HepG2 (cell line): ENCODE measurements around the gene BRSK2. TPM values are rescaled to one million over a fixed set of nuclear protein-coding genes. Genes with fewer than 3 reads are reported as not detected.
A peak's percentile ranks its signal among the peaks of the same experiment; 100 is the strongest.

Experiments used
- ATAC-seq: fragments of 200-7000 bp; cut with Tn5 transposase; 3 replicates; pipeline ENCODE4 v1.9.1; 2020; ENCODE audit warnings: mild to moderate bottlenecking, moderate library complexity
- BruUV-seq: library from RNA; stranded (reverse); fragments of 400-500 nt; replicated peaks from 2 replicates; lab custom pipeline; 2021; lab: Mats Ljungman, UMichigan
- CTCF ChIA-PET: fragments of 300-600 bp; formaldehyde crosslinking; extraction: SDS; loops from one replicate; lab custom pipeline; 2021; ENCODE audit warnings: low total read pairs, inconsistent platforms, low intra/inter-chr PET ratio; lab: Yijun Ruan, JAX
- POLR2A ChIA-PET: fragments of 350-600 bp; sonication (Branson Sonifier 250); formaldehyde crosslinking; loops from one replicate; lab custom pipeline; 2020; ENCODE audit warnings: antibody characterized with exemption, inconsistent platforms; lab: Yijun Ruan, JAX
- DNase-seq: peaks from one replicate; pipeline ENCODE4 v3.0.0-alpha.2; 2015; ENCODE audit warnings: low spot score
- FAIRE-seq: peaks from 3 replicates; lab custom pipeline; 2011; peaks lifted over from hg19 to GRCh38; lab: Jason Lieb, UNC
- H2AFZ ChIP-seq: one replicate; pipeline ENCODE4 v1.6.1; 2011; ENCODE audit warnings: low read length, inconsistent platforms
- H3K27ac ChIP-seq: fragments of 300-600 bp; 3 replicates; pipeline ENCODE4 v1.8.0; 2011; ENCODE audit warnings: mixed run types, mild to moderate bottlenecking, mixed read lengths, low read length, inconsistent platforms; ENCODE audit not compliant: insufficient read depth; ENCODE audit errors: extremely low read length
- H3K27me3 ChIP-seq, 2 experiments: fragments of 200-600 bp in 1 of 2; 2 replicates in 1 of 2; 3 replicates in 1 of 2; pipeline versions ENCODE4 v1.6.0 to v1.8.0; 2011; ENCODE audit warnings: low read length in 2 of 2, mild to moderate bottlenecking in 2 of 2, moderate library complexity in 2 of 2, inconsistent platforms in 1 of 2; ENCODE audit not compliant: insufficient read depth in 2 of 2, control insufficient read depth in 1 of 2
- H3K36me3 ChIP-seq, 2 experiments: fragments of 200-600 bp in 1 of 2; replicated peaks in 1 of 2; 2 replicates in 1 of 2; 3 replicates in 1 of 2; pipeline versions ENCODE4 v1.5.1 to v1.8.0; 2011; ENCODE audit warnings: low read length in 2 of 2, inconsistent platforms in 1 of 2; ENCODE audit not compliant: insufficient read depth in 2 of 2, control insufficient read depth in 1 of 2
- H3K4me1 ChIP-seq: 2 replicates; pipeline ENCODE4 v1.5.1; 2012; ENCODE audit warnings: low read length, inconsistent platforms; ENCODE audit not compliant: insufficient read depth
- H3K4me2 ChIP-seq: 2 replicates; pipeline ENCODE4 v1.6.0; 2011; ENCODE audit warnings: low read depth, low read length, inconsistent platforms
- H3K4me3 ChIP-seq, 3 experiments: fragments of 200-600 bp in 1 of 3; sonication (generic), shearing (Covaris generic) in 1 of 3; replicated peaks in 1 of 3; 2 replicates each; pipeline ENCODE4 v1.5.1; 2011 to 2016; ENCODE audit warnings: low read length in 3 of 3, inconsistent platforms in 2 of 3, low read depth in 2 of 3, mild to moderate bottlenecking in 2 of 3, control low read depth in 1 of 3, mixed read lengths in 1 of 3; ENCODE audit not compliant: insufficient read depth in 1 of 3
- H3K79me2 ChIP-seq: one replicate; pipeline ENCODE4 v1.6.1; 2011; ENCODE audit warnings: low read length, inconsistent platforms; ENCODE audit not compliant: insufficient read depth
- H3K9ac ChIP-seq: 2 replicates; pipeline ENCODE4 v1.6.0; 2011; ENCODE audit warnings: mild to moderate bottlenecking, low read depth, low read length, inconsistent platforms; ENCODE audit not compliant: insufficient read depth
- H3K9me3 ChIP-seq: 2 replicates; pipeline ENCODE4 v1.5.1; 2012; ENCODE audit warnings: mild to moderate bottlenecking, low read length
- H4K20me1 ChIP-seq: 2 replicates; pipeline ENCODE4 v1.6.0; 2011; ENCODE audit warnings: inconsistent platforms, mild to moderate bottlenecking, low read length, moderate library complexity; ENCODE audit not compliant: insufficient read depth
- AGO2 ChIP-seq: fragments of 200-400 bp; formaldehyde crosslinking; optimal IDR thresholded peaks from 2 replicates; pipeline ENCODE3; 2017; ENCODE audit warnings: mild to moderate bottlenecking, low read depth, low read length, moderate library complexity
- IKZF4 ChIP-seq: sonication (generic); formaldehyde crosslinking; IDR thresholded peaks from 2 replicates; pipeline ENCODE4 v1.5.1; 2020; ENCODE audit warnings: borderline replicate concordance, mild to moderate bottlenecking, low read depth, missing genetic modification reagents; ENCODE audit errors: not compliant biosample characterization
- SKIL ChIP-seq: sonication (generic); formaldehyde crosslinking; IDR thresholded peaks from 2 replicates; pipeline ENCODE4 v1.8.0; 2022; ENCODE audit warnings: missing genetic modification reagents, mild to moderate bottlenecking, moderate library complexity, borderline replicate concordance
- ZNF296 ChIP-seq: sonication (generic); formaldehyde crosslinking; conservative IDR thresholded peaks from 2 replicates; pipeline ENCODE4 v1.5.0; 2020; ENCODE audit warnings: mild to moderate bottlenecking, missing genetic modification reagents
- WGBS: methylation state at CpG from one replicate; pipeline ENCODE4 v1.1.6; 2017; ENCODE audit warnings: low lambda C conversion rate; 5-methylcytosine and 5-hydroxymethylcytosine counted together
- in situ Hi-C: cut with HindIII; loops from 2 replicates; pipeline ENCODE4 v1.10.0; 2017; ENCODE audit warnings: low pct_unique_long_range_greater_than_20kb; ENCODE audit not compliant: extremely low pct_ligation_motif_present
- intact Hi-C: fragments of 100-400 bp; cut with micrococcal nuclease; formaldehyde crosslinking; loops from one replicate; pipeline ENCODE4 v1.10.0; 2022; ENCODE audit not compliant: unreplicated experiment
- polyA plus RNA-seq, 8 experiments: library from polyadenylated mRNA; depleted of rRNA in 3 of 8; stranded (reverse) in 7 of 8; unstranded in 1 of 8; fragments of >200 nt; fragmentation: Illumina TruSeq in 4 of 8; extraction: Trizol in 4 of 8; gene quantifications; 2 replicates each; pipeline versions ENCODE4 v1.2.1 to v1.2.3, GENCODE V29; 2011 to 2016; ENCODE audit warnings: low read depth in 4 of 8, missing spikeins in 1 of 8, mixed read lengths in 1 of 8; ENCODE audit not compliant: insufficient read depth in 1 of 8
- total RNA-seq, 5 experiments: library from RNA; depleted of rRNA; stranded (reverse); fragments of >200 nt; fragmentation: Illumina TruSeq; extraction: Trizol; gene quantifications; 2 replicates each; pipeline ENCODE4 v1.2.3, GENCODE V29; 2016; ENCODE audit warnings: low read depth in 1 of 5

BRSK2 gene
- total and polyA plus RNA-seq, 2 of the 13 experiments (the other 11 are each of a cell fraction or from before 2014, with no cell fraction given): 0.74 to 1.1 TPM

- H2AFZ ChIP-seq: no peak overlapping the region
- peaks cover 7% of the 10 kb centered on the region; the same call in 1 of the 2 replicates for H3K9me3 ChIP-seq
- no peak for ATAC-seq
- no peaks in the 10 kb centered on the region for H3K4me1 ChIP-seq
- H3K27me3 ChIP-seq: no peaks in the 10 kb centered on the region
- H3K27ac ChIP-seq: no peak overlapping the region
- TF ChIP-seq SKIL (CRISPR knock-in tag) (no peak), ZNF296 (CRISPR knock-in tag) (no peak), AGO2 (peak; percentile 75)
- DNase-seq: no peak
- H3K79me2 ChIP-seq: no peaks in the 10 kb centered on the region
- in situ Hi-C loops: no loop called here
- intact Hi-C loops: no loop called here
- H3K36me3 ChIP-seq: peaks cover 0 to 2% of the 10 kb centered on the region in 2 experiments; a peak in 1 of 5 replicates
- H3K4me2 ChIP-seq: no peak overlapping the region
- H3K4me3 ChIP-seq: no peak overlapping the region
- BruUV-seq: no TSS peak
- ChIA-PET CTCF (no interaction called here), POLR2A (no interaction called here)
- no peak overlapping the region for H3K9ac ChIP-seq
- WGBS: 81% methylated on average over 4 of the region's 18 CpGs
- H4K20me1 ChIP-seq: no peaks in the 10 kb centered on the region
- FAIRE-seq: no peak
Observed at GRCh38 chr11:1468002-1468401, 78.3 kb downstream of the BRSK2 start.

- Histone ChIP-seq H3K27me3 (no peaks in the 10 kb centered on the region), H3K9ac (no peak overlapping the region), H3K9me3 (peaks cover 6% of the 10 kb centered on the region; the same call in 1 of the 2 replicates), H3K4me3 (no peak overlapping the region), H3K36me3 (peaks cover 0 to 2% of the 10 kb centered on the region in 2 experiments; a peak in 1 of 5 replicates), H3K27ac (no peak overlapping the region), H2AFZ (no peak overlapping the region), H4K20me1 (no peaks in the 10 kb centered on the region), H3K79me2 (no peaks in the 10 kb centered on the region), H3K4me2 (no peak overlapping the region), H3K4me1 (no peaks in the 10 kb centered on the region)
- ChIA-PET CTCF (no interaction called here), POLR2A (no interaction called here)
- no peak for TF ChIP-seq IKZF4 (CRISPR knock-in tag)
- TF ChIP-seq AGO2: peak; percentile 64
- 95% methylated on average over 12 of the region's 19 CpGs for WGBS
- DNase-seq (no peak), FAIRE-seq (no peak), ATAC-seq (no peak)
- BruUV-seq: no TSS peak
- intact Hi-C loops (no loop called here), in situ Hi-C loops (no loop called here)
Observed at GRCh38 chr11:1468473-1469066, 78.8 kb downstream of the BRSK2 start.
